NCI-H2227 (cell line): ENCODE data around the gene GAST.

Experiments used
- DNase-seq: peaks from one replicate; lab custom pipeline; 2025; ENCODE audit not compliant: unreplicated experiment; lab: John Stamatoyannopoulos, UW

Gene GAST

DNA sequence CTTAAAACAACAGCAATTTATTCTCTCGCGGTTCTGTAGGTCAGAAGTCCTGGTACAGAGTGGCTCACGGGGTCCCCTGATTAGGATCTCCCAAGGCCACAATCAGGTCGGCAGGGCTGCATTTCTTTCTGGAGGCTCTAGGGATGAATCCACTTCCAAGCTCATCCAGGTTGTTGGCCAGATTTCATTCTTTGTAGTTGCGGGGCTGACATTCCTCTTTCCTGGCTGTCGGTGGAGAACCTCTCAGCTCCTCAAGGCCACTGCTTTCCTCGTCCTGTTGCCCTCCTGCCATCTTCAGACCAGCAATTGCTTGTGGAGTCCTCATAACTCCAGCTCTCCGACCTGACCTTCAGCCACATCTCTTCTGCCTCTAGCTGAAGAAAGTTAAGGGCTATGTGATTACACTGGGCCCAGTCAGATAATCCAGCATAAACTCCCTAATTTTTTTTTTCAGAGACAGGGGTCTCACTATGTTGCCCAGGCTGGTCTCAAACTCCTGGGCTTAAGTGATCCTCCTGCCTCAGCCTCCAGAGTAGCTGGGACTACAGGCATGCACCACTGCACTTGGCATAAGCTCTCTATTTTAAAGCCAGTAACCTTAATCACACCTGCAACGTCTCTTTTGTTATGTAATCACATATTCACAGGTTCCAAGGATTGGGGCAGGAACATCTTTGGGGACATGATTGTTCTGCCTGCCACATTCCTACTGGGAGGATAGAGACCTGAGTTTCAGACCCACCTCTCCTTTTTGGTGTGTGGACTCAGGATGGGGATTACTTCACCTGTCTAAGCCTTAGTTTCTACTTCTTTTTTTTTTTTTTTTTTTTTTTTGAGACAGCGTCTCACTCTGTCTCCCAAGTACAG, 4.1 kb upstream of the GAST start:
- DNase-seq = no peak

GRCh38 chr17:41710472-41711090, 1.6 kb upstream of the GAST start:
- peak; percentile 79 for DNase-seq

GRCh38 chr17:41717408-41718286, 5.5 kb downstream of the GAST start:
- no peak for DNase-seq

- DNase-seq = no peak
Observed at GRCh38 chr17:41718287-41718645, 6.1 kb downstream of the GAST start.

- no peak for DNase-seq
Observed at GRCh38 chr17:41722231-41722630, 10.1 kb downstream of the GAST start.

GRCh38 chr17:41723801-41724475, 11.8 kb downstream of the GAST start:
- DNase-seq = no peak

- no peak for DNase-seq
Observed at GRCh38 chr17:41724476-41725050, 12.4 kb downstream of the GAST start.

- DNase-seq = no peak
Observed at GRCh38 chr17:41725134-41725533, 13.0 kb downstream of the GAST start.

DNA sequence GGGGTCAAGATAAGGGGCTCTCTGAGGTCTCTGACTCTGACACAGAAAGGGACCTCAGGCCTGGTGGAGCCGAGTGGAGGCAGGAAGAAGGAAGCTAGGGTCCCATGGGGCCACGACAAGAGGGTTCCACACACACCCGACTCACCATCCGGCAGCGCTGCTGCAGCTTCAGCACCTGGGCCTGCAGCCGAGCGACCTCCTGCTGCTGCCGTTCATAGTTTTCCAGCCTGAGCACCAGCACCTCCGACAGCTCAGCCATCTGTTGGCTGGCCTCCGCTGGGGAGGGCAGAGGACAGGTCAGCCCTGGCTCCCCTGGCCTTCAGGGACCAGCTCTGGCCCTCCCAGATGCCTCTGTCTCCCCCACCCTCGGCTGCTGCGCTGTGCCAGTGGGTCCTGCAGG, 15.9 kb downstream of the GAST start:
- no peak for DNase-seq

- no peak for DNase-seq
Observed at GRCh38 chr17:41730479-41730878, 18.3 kb downstream of the GAST start.

DNA sequence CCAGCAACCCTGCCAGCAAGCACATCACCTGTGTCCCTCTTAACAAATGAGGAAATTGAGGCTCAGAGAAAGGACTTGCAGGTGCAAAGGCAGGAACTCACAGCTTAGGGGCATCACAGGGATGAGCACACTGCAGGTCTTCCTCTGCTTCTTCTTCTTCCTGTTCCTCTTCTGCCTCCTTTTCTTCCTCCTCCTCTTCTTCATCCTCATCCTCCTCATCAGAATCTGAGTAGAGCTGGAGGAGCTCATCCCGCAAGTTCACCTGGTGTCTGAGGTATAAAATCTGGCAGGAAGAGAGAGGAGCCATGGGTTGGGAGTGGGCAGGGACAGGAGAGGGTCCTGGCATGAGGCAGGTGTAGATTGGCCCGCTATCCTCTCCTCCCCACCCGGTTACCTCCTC, 19.7 kb downstream of the GAST start:
- no peak for DNase-seq

- no peak for DNase-seq
Observed at GRCh38 chr17:41733348-41734138, 21.4 kb downstream of the GAST start.

DNA sequence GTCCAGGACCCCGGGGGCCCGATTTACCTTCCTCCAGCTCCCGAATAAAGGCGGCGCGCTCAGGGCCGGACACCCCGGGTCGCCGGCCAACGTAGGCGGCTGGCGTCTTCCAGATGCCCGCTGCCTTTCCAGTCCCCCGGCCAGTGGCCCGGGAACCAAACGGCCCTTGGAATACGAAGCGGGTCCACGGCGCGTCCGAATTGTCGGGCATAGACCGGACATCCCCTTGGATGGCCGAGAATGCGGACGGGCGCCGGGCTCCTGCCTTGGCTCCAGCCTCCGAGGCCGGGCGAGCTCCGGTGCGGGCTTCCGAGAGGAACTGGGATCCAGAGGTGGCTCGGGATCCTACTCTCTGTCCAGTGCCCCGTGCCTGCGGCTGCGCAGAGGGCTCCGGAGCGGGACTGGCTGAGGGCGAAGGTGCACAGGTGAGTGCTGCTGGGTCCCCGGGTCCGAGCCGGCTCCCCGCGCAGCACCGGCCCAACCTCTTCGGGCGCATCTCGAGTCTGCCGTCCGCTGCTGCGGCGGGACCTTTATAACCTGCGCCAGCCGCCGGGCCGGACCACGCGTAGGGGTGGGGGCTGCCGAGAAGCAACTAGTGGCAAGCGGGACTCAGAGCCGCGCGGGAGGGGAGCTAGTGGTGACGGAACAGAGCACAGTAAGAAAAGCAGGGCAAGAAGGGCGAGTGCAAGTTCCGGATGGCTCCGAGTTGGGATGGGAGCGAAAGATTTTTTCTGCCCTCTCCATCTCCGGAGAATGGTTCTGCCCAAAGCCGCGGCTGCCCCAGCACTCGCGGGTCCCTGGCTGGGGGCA, 22.2 kb downstream of the GAST start, which contains the start of gene HAP1:
Gene HAP1, minus strand, starts transcription at position 505 of the 810 bp plus-strand sequence. Its CDS starts 9 bp downstream, at position 496.
- DNase-seq = peak; percentile 67

- no peak for DNase-seq
Observed at GRCh38 chr17:41734949-41735313, 22.8 kb downstream of the GAST start.

DNA sequence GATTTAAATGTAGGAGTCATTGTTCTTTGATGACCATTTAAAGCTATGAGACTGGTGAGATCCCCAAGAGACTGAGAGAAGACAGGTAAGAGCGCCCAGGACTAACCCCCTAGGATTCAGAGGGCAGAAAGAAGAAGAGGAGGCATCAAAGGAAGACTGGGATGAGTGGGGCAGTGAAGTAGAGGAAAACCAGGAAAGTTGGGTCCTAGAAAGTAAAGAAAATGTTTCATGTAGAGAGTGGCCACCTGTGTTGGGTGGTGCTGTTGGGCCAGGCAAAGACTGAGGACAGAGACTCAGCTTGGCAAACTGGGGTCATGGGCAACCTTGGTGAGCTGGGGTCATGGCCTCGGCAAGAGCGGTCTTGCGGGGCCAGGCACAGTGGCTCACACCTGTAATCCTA, 23.6 kb downstream of the GAST start:
- DNase-seq = no peak

- no peak for DNase-seq
Observed at GRCh38 chr17:41736983-41737679, 25.0 kb downstream of the GAST start.

DNA sequence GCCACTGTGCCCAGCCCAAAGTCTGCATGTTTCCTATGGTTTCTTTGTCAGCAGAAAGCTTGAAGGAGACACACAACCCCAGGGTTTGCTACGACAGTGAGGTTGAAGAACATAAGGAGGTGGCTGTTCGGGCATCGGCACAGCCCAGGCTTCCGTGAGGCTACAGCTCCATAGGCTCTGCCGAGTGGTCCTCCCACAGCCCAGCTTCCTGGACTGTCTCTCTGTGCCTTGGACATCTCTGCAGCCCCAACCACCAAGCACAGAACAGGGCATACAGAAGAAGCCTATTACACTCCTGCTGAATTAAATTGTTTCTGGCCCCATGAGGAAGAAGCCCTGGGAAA, 25.5 kb downstream of the GAST start:
- DNase-seq = no peak

GRCh38 chr17:41738077-41738800, 26.1 kb downstream of the GAST start:
- DNase-seq = peak; percentile 89
